HepG2 (cell line): ENCODE results near the gene GABRB3. TPM values are rescaled to one million over a fixed set of nuclear protein-coding genes. Genes with fewer than 3 reads are reported as not detected.

Experiments used
- ATAC-seq: fragments of 200-7000 bp; cut with Tn5 transposase; 3 replicates; pipeline ENCODE4 v1.9.1; 2020; ENCODE audit warnings: mild to moderate bottlenecking, moderate library complexity
- BruUV-seq: library from RNA; stranded (reverse); fragments of 400-500 nt; replicated peaks from 2 replicates; lab custom pipeline; 2021; lab: Mats Ljungman, UMichigan
- CTCF ChIA-PET: fragments of 300-600 bp; formaldehyde crosslinking; extraction: SDS; loops from one replicate; lab custom pipeline; 2021; ENCODE audit warnings: low total read pairs, inconsistent platforms, low intra/inter-chr PET ratio; lab: Yijun Ruan, JAX
- POLR2A ChIA-PET: fragments of 350-600 bp; sonication (Branson Sonifier 250); formaldehyde crosslinking; loops from one replicate; lab custom pipeline; 2020; ENCODE audit warnings: antibody characterized with exemption, inconsistent platforms; lab: Yijun Ruan, JAX
- DNase-seq: peaks from one replicate; pipeline ENCODE4 v3.0.0-alpha.2; 2015; ENCODE audit warnings: low spot score
- FAIRE-seq: peaks from 3 replicates; lab custom pipeline; 2011; peaks lifted over from hg19 to GRCh38; lab: Jason Lieb, UNC
- H2AFZ ChIP-seq: one replicate; pipeline ENCODE4 v1.6.1; 2011; ENCODE audit warnings: low read length, inconsistent platforms
- H3K27ac ChIP-seq: fragments of 300-600 bp; 3 replicates; pipeline ENCODE4 v1.8.0; 2011; ENCODE audit warnings: mixed run types, mild to moderate bottlenecking, mixed read lengths, low read length, inconsistent platforms; ENCODE audit not compliant: insufficient read depth; ENCODE audit errors: extremely low read length
- H3K27me3 ChIP-seq, 2 experiments: fragments of 200-600 bp in 1 of 2; 2 replicates in 1 of 2; 3 replicates in 1 of 2; pipeline versions ENCODE4 v1.6.0 to v1.8.0; 2011; ENCODE audit warnings: low read length in 2 of 2, mild to moderate bottlenecking in 2 of 2, moderate library complexity in 2 of 2, inconsistent platforms in 1 of 2; ENCODE audit not compliant: insufficient read depth in 2 of 2, control insufficient read depth in 1 of 2
- H3K36me3 ChIP-seq, 2 experiments: fragments of 200-600 bp in 1 of 2; replicated peaks in 1 of 2; 2 replicates in 1 of 2; 3 replicates in 1 of 2; pipeline versions ENCODE4 v1.5.1 to v1.8.0; 2011; ENCODE audit warnings: low read length in 2 of 2, inconsistent platforms in 1 of 2; ENCODE audit not compliant: insufficient read depth in 2 of 2, control insufficient read depth in 1 of 2
- H3K4me1 ChIP-seq: 2 replicates; pipeline ENCODE4 v1.5.1; 2012; ENCODE audit warnings: low read length, inconsistent platforms; ENCODE audit not compliant: insufficient read depth
- H3K4me2 ChIP-seq: 2 replicates; pipeline ENCODE4 v1.6.0; 2011; ENCODE audit warnings: low read depth, low read length, inconsistent platforms
- H3K4me3 ChIP-seq, 3 experiments: fragments of 200-600 bp in 1 of 3; sonication (generic), shearing (Covaris generic) in 1 of 3; replicated peaks in 1 of 3; 2 replicates each; pipeline ENCODE4 v1.5.1; 2011 to 2016; ENCODE audit warnings: low read length in 3 of 3, inconsistent platforms in 2 of 3, low read depth in 2 of 3, mild to moderate bottlenecking in 2 of 3, control low read depth in 1 of 3, mixed read lengths in 1 of 3; ENCODE audit not compliant: insufficient read depth in 1 of 3
- H3K79me2 ChIP-seq: one replicate; pipeline ENCODE4 v1.6.1; 2011; ENCODE audit warnings: low read length, inconsistent platforms; ENCODE audit not compliant: insufficient read depth
- H3K9ac ChIP-seq: 2 replicates; pipeline ENCODE4 v1.6.0; 2011; ENCODE audit warnings: mild to moderate bottlenecking, low read depth, low read length, inconsistent platforms; ENCODE audit not compliant: insufficient read depth
- H3K9me3 ChIP-seq: 2 replicates; pipeline ENCODE4 v1.5.1; 2012; ENCODE audit warnings: mild to moderate bottlenecking, low read length
- H4K20me1 ChIP-seq: 2 replicates; pipeline ENCODE4 v1.6.0; 2011; ENCODE audit warnings: inconsistent platforms, mild to moderate bottlenecking, low read length, moderate library complexity; ENCODE audit not compliant: insufficient read depth
- CBFB ChIP-seq: sonication (generic); formaldehyde crosslinking; IDR thresholded peaks from 2 replicates; pipeline ENCODE4 v1.4.0; 2020; ENCODE audit warnings: missing genetic modification reagents
- DPF2 ChIP-seq: sonication (generic); formaldehyde crosslinking; IDR thresholded peaks from 2 replicates; pipeline ENCODE4 v1.4.0; 2020; ENCODE audit warnings: mild to moderate bottlenecking, low read depth, missing genetic modification reagents, borderline replicate concordance
- GFI1 ChIP-seq: sonication (generic); formaldehyde crosslinking; IDR thresholded peaks from 2 replicates; pipeline ENCODE4 v1.5.0; 2020; ENCODE audit warnings: missing genetic modification reagents, mild to moderate bottlenecking, borderline replicate concordance
- GLI4 ChIP-seq: sonication (generic); formaldehyde crosslinking; IDR thresholded peaks from 2 replicates; pipeline ENCODE4 v1.5.1; 2020; ENCODE audit warnings: missing genetic modification reagents, mild to moderate bottlenecking, moderate library complexity, borderline replicate concordance
- KLF11 ChIP-seq: IDR thresholded peaks from 2 replicates; pipeline ENCODE4 v1.6.1; 2016; ENCODE audit warnings: missing compliant biosample characterization
- MEIS2 ChIP-seq: sonication (generic); formaldehyde crosslinking; IDR thresholded peaks from 2 replicates; pipeline ENCODE4 v1.9.0; 2021; ENCODE audit warnings: mild to moderate bottlenecking, missing genetic modification reagents
- MIER2 ChIP-seq: IDR thresholded peaks from 2 replicates; pipeline ENCODE4 v1.6.1; 2016; ENCODE audit warnings: missing biosample characterization, missing genetic modification reagents
- PLRG1 ChIP-seq: fragments of 450-650 bp; conservative IDR thresholded peaks from 2 replicates; pipeline ENCODE4 v1.6.1; 2016
- SALL1 ChIP-seq: sonication (generic); formaldehyde crosslinking; IDR thresholded peaks from 2 replicates; pipeline ENCODE4 v1.8.0; 2022; ENCODE audit warnings: mild to moderate bottlenecking, missing genetic modification reagents
- SETDB1 ChIP-seq: sonication (generic); formaldehyde crosslinking; IDR thresholded peaks from 2 replicates; pipeline ENCODE4 v1.5.1; 2020; ENCODE audit warnings: missing genetic modification reagents, mild to moderate bottlenecking, borderline replicate concordance
- SMAD9 ChIP-seq: sonication (generic); formaldehyde crosslinking; IDR thresholded peaks from 2 replicates; pipeline ENCODE4 v1.5.1; 2020; ENCODE audit warnings: mild to moderate bottlenecking, missing genetic modification reagents
- ZNF263 ChIP-seq: sonication (generic); formaldehyde crosslinking; IDR thresholded peaks from 2 replicates; pipeline ENCODE4 v1.4.0; 2020; ENCODE audit warnings: missing genetic modification reagents
- ZNF33B ChIP-seq: sonication (generic); formaldehyde crosslinking; IDR thresholded peaks from 2 replicates; pipeline ENCODE4 v1.5.1; 2020; ENCODE audit warnings: mild to moderate bottlenecking, missing genetic modification reagents
- ZNF510 ChIP-seq: sonication (generic); formaldehyde crosslinking; IDR thresholded peaks from 2 replicates; pipeline ENCODE4 v1.4.0; 2020; ENCODE audit warnings: low read depth, mild to moderate bottlenecking, missing genetic modification reagents
- ZNF557 ChIP-seq: sonication (generic); formaldehyde crosslinking; IDR thresholded peaks from 2 replicates; pipeline ENCODE4 v1.4.0; 2020; ENCODE audit warnings: missing genetic modification reagents
- ZNF768 ChIP-seq: sonication (generic); formaldehyde crosslinking; IDR thresholded peaks from 2 replicates; pipeline ENCODE4 v1.4.0; 2020; ENCODE audit warnings: missing genetic modification reagents
- ZNF790 ChIP-seq: sonication (generic); formaldehyde crosslinking; IDR thresholded peaks from 2 replicates; pipeline ENCODE4 v1.8.0; 2022; ENCODE audit warnings: missing genetic modification reagents, mild to moderate bottlenecking, borderline replicate concordance
- WGBS: methylation state at CpG from one replicate; pipeline ENCODE4 v1.1.6; 2017; ENCODE audit warnings: low lambda C conversion rate; 5-methylcytosine and 5-hydroxymethylcytosine counted together
- in situ Hi-C: cut with HindIII; loops from 2 replicates; pipeline ENCODE4 v1.10.0; 2017; ENCODE audit warnings: low pct_unique_long_range_greater_than_20kb; ENCODE audit not compliant: extremely low pct_ligation_motif_present
- intact Hi-C: fragments of 100-400 bp; cut with micrococcal nuclease; formaldehyde crosslinking; loops from one replicate; pipeline ENCODE4 v1.10.0; 2022; ENCODE audit not compliant: unreplicated experiment
- polyA plus RNA-seq, 8 experiments: library from polyadenylated mRNA; depleted of rRNA in 3 of 8; stranded (reverse) in 7 of 8; unstranded in 1 of 8; fragments of >200 nt; fragmentation: Illumina TruSeq in 4 of 8; extraction: Trizol in 4 of 8; gene quantifications; 2 replicates each; pipeline versions ENCODE4 v1.2.1 to v1.2.3, GENCODE V29; 2011 to 2016; ENCODE audit warnings: low read depth in 4 of 8, missing spikeins in 1 of 8, mixed read lengths in 1 of 8; ENCODE audit not compliant: insufficient read depth in 1 of 8
- total RNA-seq, 5 experiments: library from RNA; depleted of rRNA; stranded (reverse); fragments of >200 nt; fragmentation: Illumina TruSeq; extraction: Trizol; gene quantifications; 2 replicates each; pipeline ENCODE4 v1.2.3, GENCODE V29; 2016; ENCODE audit warnings: low read depth in 1 of 5
- TF ChIP-seq, protein P1 (sequence below): sonication (generic); formaldehyde crosslinking; IDR thresholded peaks from 2 replicates; pipeline ENCODE4 v1.8.1; 2023; ENCODE audit warnings: mild to moderate bottlenecking, missing genetic modification reagents, borderline replicate concordance

Gene GABRB3
- total and polyA plus RNA-seq, 2 of the 13 experiments (the other 11 are each of a cell fraction or from before 2014, with no cell fraction given), result not detected

DNA sequence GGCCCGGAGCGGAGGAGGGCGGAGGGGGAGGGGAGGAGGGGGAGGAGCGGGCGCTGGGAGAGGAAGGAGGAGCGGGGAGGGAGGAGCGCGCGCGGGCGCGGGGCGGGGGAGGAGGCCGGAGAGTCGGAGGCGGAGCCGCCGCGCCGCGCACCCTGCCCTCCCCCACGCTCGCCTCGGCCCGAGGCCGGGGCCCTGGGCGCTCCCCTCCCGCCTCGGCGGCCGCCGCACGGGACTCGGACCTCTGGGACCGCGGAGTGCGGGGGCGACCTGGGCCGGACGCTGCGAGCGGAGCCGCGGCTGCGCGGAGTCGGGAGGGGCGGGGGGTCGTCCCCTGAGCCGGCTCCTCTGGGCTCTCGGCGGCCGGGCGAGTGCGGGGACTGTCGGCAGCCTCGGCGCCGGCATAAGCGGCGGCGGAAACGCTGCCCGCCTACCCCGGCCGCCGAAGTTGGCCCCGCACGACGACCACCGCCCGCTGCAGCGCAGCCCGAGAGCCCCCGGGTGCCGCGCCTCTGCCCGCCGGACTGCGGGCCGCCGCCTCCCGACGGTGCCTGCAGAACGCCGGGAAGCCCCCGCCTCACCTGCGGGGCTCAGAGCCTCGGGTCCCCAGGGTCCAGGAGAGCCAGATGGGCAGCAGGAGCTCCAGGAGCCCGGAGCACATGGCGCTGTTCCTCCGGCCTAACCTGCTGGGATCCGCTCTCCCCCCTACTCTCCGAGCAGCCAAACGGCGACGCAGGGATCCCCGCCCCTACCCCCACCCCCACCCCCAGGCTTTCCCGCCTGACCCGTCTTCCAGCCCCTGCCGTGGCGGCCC lies 406 bp upstream of the GABRB3 start:
- Histone ChIP-seq H3K36me3 (no peaks in the 10 kb centered on the region), H3K27me3 (peaks cover 0 to 4% of the 10 kb centered on the region in 2 experiments; a peak in 2 of 5 replicates), H3K9ac (no peak overlapping the region), H3K4me2 (peak overlapping the region; percentile 23; the same call in 1 of the 2 replicates), H3K4me1 (no peaks in the 10 kb centered on the region), H2AFZ (no peak overlapping the region), H3K4me3 (peak overlapping the region in 1 of 3 experiments; percentile 37; a peak in 1 of 6 replicates), H3K27ac (no peak overlapping the region), H3K79me2 (no peaks in the 10 kb centered on the region), H4K20me1 (no peaks in the 10 kb centered on the region), H3K9me3 (no peaks in the 10 kb centered on the region)
- ChIA-PET POLR2A (no interaction called here), CTCF (no interaction called here)
- TF ChIP-seq ZNF790 (CRISPR knock-in tag) (no peak), ZNF263 (0 out of 2 replicates have a peak, but pooled peaks have one; percentile 27)
- in situ Hi-C loops, result no loop called here
- no TSS peak for BruUV-seq
- intact Hi-C loops, result no loop called here
- DNase-seq, result no peak
- WGBS, result 11% methylated on average over 9 of the region's 102 CpGs
- no peak for FAIRE-seq
- ATAC-seq, result peak; percentile 57

DNA sequence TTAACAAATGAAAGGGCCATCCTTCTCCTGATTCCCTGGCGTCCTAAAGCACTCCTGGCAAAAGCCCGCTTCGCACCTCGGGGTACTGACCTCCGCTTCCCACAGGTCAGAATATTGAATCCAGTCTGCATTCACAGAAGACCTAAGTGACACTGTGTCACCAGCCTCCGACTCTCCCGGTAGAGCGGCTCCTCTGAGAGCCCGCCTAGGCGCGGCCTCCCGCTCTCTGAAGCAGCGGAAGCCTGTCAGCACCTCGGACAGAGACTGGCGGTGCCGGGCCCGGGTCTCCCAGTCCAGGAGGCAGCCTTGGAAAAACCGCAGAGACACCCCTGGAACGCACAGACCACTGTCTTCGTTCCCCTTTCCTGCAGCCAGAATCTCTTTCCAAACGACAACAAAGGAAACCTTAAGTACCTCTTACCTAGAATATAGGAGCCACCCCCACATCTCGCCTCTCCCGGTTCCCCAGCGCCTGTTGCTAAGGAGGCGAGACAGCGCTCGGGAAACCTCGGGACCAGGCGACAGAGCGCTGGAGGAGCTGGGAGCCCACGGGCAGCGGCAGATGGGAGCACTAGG lies 1.2 kb downstream of the GABRB3 start:
- in situ Hi-C loops (no loop called here), intact Hi-C loops (no loop called here)
- 19% methylated on average over 22 of the region's 32 CpGs for WGBS
- Histone ChIP-seq H3K4me2 (no peak overlapping the region), H3K27ac (no peak overlapping the region), H3K27me3 (peaks cover 0 to 4% of the 10 kb centered on the region in 2 experiments; a peak in 2 of 5 replicates), H3K4me1 (no peaks in the 10 kb centered on the region), H3K36me3 (no peaks in the 10 kb centered on the region), H3K9me3 (no peaks in the 10 kb centered on the region), H3K9ac (no peak overlapping the region), H3K79me2 (no peaks in the 10 kb centered on the region), H2AFZ (no peak overlapping the region), H4K20me1 (no peaks in the 10 kb centered on the region), H3K4me3 (no peak overlapping the region)
- ChIA-PET POLR2A (no interaction called here), CTCF (no interaction called here)
- DNase-seq (peak; percentile 2), ATAC-seq (peak; percentile 88), FAIRE-seq (no peak)
- no TSS peak for BruUV-seq
- TF ChIP-seq CBFB (no peak), GLI4 (0 out of 2 replicates have a peak, but pooled peaks have one; percentile 33), KLF11 (CRISPR knock-in tag) (no peak), ZNF510 (CRISPR knock-in tag) (no peak), PLRG1 (no peak), SETDB1 (CRISPR knock-in tag) (no peak), MEIS2 (CRISPR knock-in tag) (0 out of 2 replicates have a peak, but pooled peaks have one; percentile 50), ZNF33B (CRISPR knock-in tag) (no peak), SALL1 (CRISPR knock-in tag) (peak; percentile 38; the same call in 1 of the 2 replicates), ZNF557 (CRISPR knock-in tag) (0 out of 2 replicates have a peak, but pooled peaks have one; percentile 32), SMAD9 (CRISPR knock-in tag) (no peak), GFI1 (no peak), DPF2 (CRISPR knock-in tag) (no peak), MIER2 (CRISPR knock-in tag) (peak; percentile 93), ZNF768 (CRISPR knock-in tag) (0 out of 2 replicates have a peak, but pooled peaks have one; percentile 21)
- TF ChIP-seq, protein P1, sequence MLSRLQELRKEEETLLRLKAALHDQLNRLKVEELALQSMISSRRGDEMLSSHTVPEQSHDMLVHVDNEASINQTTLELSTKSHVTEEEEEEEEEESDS (CRISPR knock-in tag), result no peak
